GM19035 (cell line): ENCODE results near the gene BLM.
A peak's percentile ranks its signal among the peaks of the same experiment; 100 is the strongest.
"Not testable (repeated sequence)": the region's sequence is repeated elsewhere in the genome, so short reads cannot be mapped to it uniquely, and the experiment has no call there.

Experiments used
- ATAC-seq: cut with Tn5 transposase; IDR thresholded peaks from one replicate; pipeline ENCODE4 v1.9.1; 2021; ENCODE audit not compliant: unreplicated experiment

Gene BLM

DNA sequence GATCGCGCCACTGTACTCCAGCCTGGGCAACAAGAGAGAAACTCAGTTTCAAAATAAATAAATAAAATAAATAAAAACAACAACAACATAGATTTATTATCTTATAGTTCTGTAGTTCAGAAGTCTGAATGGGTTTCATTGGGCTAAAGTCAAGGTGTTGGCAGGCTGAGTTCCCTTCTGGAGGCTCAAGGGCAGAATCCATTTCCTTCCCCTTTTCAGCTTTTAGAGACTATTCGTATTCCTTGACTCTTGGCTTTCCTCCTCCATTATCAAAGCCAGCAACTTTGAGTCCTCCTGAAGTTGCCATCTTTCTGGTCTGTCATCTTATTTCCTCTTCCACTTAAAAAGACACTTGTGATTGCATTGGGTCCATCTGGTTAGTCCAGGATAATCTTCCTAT lies 12.1 kb downstream of the BLM start:
- no peak for ATAC-seq

DNA sequence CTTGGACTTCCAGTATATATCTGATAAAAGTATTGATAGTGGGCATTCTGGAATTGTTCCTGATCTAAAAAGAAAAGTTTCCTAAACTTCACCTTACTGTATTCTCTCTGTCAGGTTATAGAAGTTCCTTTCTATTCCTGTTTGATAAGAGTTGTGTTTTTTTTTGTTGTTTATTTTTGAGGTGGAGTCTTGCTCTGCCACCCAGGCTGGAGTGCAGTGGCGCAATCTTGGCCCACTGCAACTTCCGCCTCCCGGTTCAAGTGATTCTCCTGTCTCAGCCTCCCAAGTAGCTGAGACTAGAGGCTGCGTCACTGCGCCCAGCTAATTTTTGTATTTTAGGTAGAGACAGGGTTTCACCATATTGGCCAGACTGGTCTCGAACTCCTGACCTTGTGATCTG lies 13.1 kb downstream of the BLM start:
- ATAC-seq: no peak

DNA sequence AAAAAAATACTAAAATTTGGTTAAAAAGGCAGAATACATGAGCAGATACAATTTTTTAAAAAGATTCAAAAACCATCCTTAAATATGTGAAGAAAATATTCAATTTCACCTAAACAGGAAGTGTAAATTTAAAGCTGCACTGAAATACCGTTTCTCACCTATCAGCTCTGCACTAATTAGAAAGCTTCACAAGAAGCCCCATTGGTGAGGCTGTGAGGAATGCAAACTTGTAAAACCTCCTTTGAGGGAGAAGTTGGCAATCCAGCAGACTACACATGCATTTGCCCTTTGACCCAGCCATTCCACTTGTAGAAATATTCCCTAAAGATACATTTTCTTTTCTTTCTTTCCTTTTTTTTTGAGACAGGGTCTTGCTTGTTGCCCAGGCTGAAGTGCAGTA lies 18.8 kb downstream of the BLM start:
- ATAC-seq: no peak

DNA sequence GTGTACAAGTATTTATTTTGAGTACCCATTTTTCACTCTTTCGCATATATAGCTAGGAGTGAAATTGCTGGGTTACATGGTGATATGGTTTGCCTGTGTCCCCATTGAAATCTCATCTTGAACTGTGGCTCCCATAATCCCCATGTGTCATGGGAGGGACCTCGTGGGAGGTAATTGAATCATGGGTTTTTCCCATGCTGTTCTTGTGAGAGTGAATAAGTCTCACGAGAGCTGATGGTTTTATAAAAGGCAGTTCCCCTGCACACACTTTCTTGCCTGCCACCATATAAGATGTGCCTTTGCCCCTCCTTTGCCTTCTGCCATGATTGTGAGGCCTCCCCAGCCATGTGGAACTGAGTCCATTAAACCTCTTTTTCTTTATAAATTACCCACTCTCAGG lies 23.4 kb downstream of the BLM start:
- not testable (repeated sequence) for ATAC-seq

DNA sequence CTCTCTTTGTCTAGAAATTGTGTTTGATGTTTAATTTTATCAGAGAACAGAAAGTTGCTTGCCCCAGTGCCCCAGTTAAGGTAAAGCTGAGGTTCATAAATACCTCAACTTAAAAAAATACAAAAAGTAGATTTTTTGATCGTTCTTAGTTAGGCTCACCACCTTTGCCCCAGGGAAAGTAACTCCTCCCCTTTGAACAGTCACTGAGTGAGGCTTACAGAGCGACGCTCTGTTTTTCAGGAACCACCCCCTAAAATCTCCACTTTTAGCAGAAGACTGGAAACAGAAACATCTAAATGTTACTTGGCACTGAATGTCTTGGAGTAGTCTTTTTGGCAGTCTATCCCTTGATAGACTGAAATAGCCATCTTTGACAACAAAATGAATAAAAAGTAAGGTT lies 24.9 kb downstream of the BLM start:
- ATAC-seq: no peak

DNA sequence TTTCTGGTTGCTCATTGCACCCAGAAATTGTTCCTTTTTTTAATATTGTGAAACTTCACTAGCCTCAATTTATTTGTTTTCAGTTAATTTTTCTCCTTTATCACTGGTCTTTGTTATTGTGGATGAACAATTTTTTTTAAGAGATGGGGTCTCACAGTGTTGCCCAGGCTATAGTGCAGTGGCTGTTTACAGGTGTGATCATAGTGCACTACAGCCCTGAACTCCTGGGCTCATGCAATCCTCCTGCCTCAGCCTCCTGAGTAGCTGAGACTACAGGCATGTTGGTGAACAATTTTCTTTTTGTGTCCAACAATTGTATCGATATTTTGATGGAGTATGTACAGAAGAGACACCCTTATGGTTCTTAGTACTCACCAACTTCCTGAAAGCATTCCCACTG lies 26.3 kb downstream of the BLM start:
- no peak for ATAC-seq

DNA sequence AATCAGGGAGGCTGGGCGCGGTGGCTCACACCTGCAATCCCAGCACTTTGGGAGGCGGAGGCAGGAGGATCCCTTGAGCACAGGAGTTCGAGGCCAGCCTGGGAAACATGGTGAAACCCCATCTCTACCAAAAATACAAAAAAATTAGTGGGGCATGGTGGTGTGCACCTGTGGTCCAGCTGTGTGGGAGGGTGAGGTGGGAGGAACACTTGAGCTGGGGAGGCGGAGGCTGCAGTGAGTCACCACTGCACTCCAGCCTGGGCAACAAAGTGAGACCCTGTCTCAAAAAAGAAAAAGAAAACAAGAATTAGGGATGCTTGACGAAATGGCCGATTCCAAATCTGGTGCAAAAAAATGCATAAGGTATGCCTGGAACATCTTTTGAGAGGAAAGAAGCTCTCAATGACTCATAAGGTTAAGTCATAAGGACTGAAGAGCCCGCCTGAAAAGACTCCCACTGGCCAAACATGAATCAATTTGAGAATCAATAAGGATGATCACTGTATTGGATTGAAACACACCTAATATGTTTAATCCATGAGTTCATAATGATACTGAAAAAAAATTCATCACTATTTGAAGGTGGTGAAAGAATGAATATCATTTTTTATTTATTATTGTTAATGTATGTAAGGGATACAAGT lies 27.7 kb downstream of the BLM start:
- no peak for ATAC-seq

DNA sequence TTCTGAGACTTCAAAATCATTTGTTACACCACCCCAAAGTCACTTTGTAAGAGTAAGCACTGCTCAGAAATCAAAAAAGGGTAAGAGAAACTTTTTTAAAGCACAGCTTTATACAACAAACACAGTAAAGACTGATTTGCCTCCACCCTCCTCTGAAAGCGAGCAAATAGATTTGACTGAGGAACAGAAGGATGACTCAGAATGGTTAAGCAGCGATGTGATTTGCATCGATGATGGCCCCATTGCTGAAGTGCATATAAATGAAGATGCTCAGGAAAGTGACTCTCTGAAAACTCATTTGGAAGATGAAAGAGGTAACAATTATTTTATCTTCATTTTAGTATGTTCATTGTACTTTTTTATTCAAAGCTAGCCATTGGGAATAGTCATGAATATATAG lies 32.6 kb downstream of the BLM start:
- ATAC-seq: peak; percentile 66

DNA sequence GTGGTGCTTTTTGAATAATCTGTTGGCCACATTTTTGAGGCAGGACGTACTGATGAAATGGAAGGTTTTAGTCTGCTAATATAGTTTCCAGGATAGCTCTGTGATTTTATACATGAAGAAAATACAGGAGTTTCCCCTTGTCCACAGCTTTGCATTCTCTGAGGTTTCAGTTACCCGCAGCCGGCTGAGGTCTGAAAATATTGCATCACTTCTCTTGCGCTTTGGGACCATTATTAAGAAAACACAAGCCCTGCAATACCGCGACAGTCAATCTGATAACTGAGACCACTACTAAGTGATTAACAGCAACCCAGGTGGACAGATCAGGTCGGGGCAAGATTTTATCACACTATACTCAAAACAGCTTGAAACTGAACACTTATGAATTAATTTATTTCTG lies 33.0 kb downstream of the BLM start:
- peak; percentile 69 for ATAC-seq

DNA sequence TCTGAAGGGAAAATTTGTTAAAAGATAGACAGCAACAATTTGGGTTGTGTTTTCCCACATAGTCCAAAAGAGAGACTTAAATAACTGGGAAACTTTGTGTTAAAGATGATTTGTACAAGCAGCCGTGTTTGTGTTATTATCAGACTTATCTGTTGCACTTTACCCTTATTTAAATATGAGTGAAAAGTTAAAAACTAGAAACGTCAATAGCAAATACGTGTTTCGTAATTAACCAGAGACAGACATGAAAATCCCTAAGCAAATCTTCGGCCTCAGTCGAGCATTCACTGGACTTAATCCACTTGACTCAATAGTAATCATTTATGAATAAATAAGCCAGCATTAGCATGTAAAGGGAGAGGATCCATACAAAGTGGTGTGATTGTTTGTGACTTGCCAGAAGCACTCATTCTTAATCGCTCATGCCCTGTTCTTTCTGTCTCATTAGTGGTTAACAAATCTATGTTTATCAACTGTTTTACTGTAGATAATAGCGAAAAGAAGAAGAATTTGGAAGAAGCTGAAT lies 34.2 kb downstream of the BLM start:
- no peak for ATAC-seq

DNA sequence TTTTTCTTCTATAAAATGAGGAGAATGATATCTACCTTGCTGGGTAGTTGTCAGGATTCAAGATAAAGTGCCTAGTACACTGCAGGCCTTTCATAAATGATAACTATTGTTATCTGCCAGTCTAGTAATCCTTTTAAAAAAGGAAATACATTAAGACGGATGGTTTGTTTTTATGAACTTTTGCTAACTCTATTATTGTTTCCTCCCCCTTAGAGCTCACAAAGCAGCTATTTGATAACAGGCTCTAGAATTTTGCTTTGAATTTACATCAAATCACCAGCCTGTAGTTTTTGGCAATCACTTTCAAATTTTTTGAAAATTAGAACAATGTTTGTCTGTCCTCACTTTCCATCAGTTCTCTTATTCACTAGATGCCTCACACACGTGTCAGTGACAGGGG lies 39.8 kb downstream of the BLM start:
- no peak for ATAC-seq

DNA sequence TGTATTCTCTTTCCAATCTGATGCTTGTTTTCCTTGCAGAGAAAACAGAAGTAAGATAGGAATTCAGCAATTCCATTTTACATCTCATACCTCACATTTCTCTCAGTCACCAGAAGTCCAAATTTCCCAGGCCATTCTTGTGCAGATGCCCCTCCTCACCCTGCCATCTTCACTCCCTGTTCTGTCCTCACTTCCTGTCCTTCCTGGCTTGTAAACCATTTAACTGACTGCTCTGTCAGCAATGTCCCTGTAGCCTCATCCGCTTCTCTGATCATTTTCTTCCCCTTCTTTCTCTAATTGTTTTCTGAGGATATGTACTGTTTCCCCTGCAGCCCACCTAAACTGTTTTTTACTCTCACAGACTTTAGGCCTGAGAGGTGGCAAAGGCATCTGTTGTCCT lies 40.3 kb downstream of the BLM start:
- ATAC-seq: no peak

DNA sequence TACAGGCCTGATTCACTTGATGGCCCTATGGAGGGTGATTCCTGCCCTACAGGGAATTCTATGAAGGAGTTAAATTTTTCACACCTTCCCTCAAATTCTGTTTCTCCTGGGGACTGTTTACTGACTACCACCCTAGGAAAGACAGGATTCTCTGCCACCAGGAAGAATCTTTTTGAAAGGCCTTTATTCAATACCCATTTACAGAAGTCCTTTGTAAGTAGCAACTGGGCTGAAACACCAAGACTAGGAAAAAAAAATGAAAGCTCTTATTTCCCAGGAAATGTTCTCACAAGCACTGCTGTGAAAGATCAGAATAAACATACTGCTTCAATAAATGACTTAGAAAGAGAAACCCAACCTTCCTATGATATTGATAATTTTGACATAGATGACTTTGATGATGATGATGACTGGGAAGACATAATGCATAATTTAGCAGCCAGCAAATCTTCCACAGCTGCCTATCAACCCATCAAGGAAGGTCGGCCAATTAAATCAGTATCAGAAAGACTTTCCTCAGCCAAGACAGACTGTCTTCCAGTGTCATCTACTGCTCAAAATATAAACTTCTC lies 43.6 kb downstream of the BLM start:
- no peak for ATAC-seq

DNA sequence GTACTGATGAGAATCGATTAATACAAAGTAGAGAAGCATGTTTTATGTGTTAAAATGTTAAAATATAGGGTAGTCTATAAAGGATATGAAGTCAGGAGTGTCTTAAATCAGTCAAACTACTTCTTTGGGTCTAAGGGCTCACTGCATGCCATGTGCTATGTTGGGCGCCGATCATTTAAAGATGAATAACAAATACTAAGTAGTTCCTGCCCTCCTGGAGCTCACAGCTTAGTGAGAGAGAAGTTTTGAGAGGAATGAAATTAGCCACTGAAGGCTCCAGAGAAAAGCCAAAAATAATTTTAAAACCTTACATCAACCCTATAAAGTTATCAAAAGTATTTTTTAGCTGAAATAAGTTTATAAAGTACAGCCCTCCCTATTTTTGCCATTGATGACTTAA lies 44.5 kb downstream of the BLM start:
- no peak for ATAC-seq

DNA sequence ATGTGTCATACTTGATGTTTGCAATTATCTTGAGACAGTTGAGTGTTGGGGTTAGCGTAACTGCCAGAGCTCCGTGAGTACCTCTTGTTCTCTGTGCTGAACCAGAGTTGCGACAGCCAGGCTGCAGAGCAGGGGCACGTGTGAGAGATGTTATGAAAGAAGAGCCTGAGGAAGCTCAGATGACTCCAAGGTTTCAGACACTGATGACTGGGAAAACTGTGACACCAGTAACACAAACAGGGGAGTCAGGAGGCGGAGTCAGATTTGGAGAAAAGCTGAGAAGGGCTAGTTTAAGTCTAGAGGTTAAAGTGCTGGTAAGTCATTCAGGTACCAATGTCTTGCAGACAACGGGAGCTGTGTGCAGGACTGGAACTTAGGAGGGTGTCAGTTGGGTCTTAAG lies 45.0 kb downstream of the BLM start:
- no peak for ATAC-seq

DNA sequence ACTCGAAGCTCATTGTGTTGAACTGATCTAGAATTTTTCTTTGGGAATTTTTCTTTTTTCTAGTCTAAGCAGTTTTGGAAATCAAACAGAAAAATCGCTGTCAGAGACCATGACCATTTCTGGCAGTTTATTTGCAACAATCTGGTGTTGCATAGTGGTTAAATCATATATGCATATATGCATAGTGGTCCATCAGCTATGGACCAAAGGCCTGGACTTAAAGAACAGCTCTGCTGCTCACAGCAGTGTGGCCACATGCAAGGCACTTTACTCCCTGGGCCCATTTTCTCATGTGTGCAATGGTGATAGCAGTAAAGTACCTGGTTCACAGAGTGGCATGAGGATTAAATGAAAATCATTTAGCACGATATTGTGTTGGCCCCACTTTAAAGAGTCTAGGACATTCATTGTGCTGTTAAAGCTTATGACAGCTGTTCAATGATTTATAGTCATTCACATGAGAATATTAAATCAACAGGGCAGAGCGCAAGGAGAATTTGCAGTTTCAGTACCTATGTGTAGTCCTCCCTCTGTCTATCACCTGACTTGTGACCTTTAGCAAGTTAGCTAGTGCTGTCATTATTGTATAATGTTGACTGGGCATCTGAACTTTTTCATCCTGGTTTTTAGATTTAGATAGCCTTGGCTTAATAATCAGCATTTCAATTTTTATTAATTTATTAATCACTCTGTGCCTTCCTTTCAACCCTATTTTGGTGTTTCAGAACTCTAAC lies 46.4 kb downstream of the BLM start:
- ATAC-seq: no peak

DNA sequence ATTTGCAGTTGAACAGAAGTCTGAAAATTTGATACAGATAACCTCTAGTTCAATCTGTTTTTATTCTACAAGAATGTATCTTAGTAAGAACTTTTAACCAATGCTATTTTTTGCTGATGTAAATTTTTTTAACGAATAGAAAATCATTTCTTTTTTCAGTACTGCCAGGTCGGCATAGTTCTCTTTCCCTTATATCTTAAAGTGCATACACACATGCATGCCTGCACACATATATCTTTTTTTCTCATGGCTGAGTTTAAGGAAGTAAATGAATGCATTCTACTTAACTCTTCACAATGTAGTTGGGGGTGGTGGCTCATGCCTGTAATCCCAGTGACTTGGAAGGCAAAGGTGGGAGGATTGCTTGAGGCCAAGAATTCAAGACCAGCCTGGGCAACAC lies 48.4 kb downstream of the BLM start:
- no peak for ATAC-seq

DNA sequence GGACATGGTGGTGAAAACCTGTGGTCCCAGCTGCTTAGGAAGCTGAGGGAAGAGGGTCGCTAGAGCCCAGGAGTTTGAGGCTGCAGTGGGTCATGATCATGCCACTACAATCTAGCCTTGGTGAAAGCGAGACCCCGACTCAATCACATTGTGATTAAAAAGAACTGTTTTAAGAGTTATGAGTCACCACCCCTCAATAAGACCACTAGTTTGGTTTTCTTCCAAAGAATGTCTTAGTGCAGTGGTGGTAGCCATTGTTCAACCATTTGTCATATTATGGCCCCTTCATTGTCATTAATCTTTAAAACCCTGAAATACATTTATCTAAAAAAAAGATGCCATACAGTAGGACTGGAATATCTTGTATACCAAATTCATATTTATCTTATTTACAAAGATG lies 48.8 kb downstream of the BLM start:
- no peak for ATAC-seq

DNA sequence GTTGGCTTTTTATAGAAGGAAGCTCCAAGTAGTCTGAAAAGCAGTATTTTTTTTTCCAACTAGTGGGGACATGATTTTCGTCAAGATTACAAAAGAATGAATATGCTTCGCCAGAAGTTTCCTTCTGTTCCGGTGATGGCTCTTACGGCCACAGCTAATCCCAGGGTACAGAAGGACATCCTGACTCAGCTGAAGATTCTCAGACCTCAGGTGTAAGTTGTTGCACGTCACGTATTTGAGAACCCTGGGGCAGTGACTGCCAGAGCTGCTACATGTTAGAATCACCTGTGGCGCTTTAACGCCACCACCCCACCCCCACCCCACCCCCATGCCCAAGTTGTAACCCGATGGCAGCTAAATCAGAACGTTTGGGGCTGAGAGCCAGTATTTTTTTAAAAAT lies 52.2 kb downstream of the BLM start:
- ATAC-seq: no peak

DNA sequence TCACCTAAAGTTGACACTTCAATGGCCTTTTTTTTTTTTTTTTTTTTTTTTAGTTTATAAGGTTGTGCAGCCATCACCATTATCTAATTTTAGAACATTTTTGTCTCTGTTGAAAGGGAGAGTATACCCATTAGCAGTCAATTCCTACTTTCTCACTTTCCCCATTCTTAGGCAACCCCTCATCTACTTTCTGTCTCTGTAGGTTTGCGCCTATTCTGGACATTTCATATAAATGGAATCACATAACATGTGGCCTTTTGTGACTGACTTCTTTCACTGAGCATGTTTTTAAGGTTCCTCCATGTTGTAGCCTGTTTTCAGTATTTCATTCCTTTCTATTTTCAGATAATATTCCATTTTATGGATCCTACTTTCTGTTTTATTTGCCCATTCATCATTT lies 56.3 kb downstream of the BLM start:
- no peak for ATAC-seq

DNA sequence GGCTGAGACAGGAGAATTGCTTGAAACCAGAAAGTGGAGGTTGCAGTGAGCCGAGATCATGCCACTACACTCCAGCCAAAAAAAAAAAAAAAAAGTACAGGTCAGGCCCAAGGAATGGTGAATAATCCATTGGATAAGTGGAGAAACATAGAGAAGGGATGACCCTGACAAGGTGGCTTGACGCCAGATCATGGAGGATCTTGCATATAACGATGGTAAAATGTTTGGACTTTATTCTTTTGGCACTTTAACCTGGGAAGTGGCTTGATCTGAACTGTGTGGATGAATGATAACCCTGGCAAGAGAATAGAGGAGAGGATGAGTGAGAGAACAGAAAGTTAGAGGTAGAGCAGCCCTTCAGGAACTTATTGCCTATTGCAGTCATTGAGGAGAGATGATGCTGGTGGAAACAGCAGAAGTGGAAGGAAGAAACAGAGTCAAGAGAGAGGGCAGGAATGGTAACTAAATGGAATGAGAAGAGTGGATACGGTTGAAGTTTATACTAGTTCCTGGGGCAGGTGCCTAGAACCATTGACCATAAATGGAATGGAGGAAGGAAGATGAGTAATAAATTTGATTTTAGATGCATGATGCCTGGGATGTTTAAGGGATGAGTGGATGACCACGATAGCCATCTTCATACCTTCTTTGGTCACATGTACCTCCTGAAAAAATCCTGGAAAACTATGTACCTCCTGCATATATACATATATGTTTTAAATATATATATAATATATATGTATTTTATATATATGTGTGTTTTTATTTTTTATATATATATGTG lies 57.8 kb downstream of the BLM start:
- no peak for ATAC-seq

DNA sequence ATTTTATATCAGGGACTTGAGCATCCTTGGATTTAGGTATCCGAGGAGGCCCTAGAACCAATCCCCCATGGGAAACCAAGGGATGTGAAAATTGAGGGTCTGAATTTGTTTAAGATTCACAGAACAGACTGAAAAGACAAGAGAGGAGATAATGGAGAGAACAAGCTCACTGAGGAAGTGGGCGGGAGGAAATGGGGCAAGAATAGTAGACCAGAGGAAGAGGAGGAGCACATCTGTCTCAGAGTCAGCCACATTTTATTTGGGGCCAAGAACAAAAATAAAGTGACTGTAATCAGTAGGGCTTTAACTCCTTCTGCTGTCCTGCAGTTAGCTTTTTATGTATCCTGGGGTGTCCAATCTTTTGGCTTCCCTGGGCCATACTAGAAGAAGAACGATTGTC lies 63.8 kb downstream of the BLM start:
- no peak for ATAC-seq
